Posterior vena cava (tissue), 2 donors: ENCODE data around the gene CAPN5. TPM values are rescaled to one million over a fixed set of nuclear protein-coding genes. Genes with fewer than 3 reads are reported as not detected.

Experiments used
- DNase-seq: peaks from one replicate; pipeline ENCODE4 v3.0.0-alpha.2; 2020; ENCODE audit warnings: low spot score
- intact Hi-C, 2 donors: fragments of 100-400 bp; cut with DNase I; formaldehyde crosslinking; loops; one replicate each; pipeline versions ENCODE4 v1.14.1 to v1.14.2; 2022 to 2023
- total RNA-seq, 2 donors: library from RNA; stranded (reverse); fragmentation: NEBNext Ultra II Directional; extraction: Animal tissue kit (Norgen Biotek cat#: 25700); gene quantifications; one replicate each; pipeline ENCODE4 v1.2.1, GENCODE V29; 2021
- donor health status: DM: yes; HTN: yes; CAD: no.
- donor health status: DM: yes; HTN: yes; CAD: no.

Gene CAPN5
- total RNA-seq, 2 donors from 2014 or later = 14.4 to 23.4 TPM

- DNase-seq = no peak
- intact Hi-C loops = no loop called here
These were observed 105.3 kb downstream of the CAPN5 start for GRCh38 chr11:77171885-77172665.

- intact Hi-C loops = no loop called here
- no peak for DNase-seq
These were observed 105.9 kb downstream of the CAPN5 start for GRCh38 chr11:77172666-77172982.

- no peak for DNase-seq
- intact Hi-C loops = no loop called here
These were observed 106.7 kb downstream of the CAPN5 start for GRCh38 chr11:77173494-77173893.

- no peak for DNase-seq
- intact Hi-C loops = no loop called here
These were observed 107.8 kb downstream of the CAPN5 start for GRCh38 chr11:77174559-77174958.

- intact Hi-C loops = no loop called here
- DNase-seq = no peak
These were observed 108.5 kb downstream of the CAPN5 start for GRCh38 chr11:77175021-77175842.

Other genes with a start within 250 kb of the CAPN5 start
- gene ACER3, start 206.1 kb upstream of the CAPN5 start, total RNA-seq = 10 to 100 TPM; 22.0 to 27.0 TPM
- gene B3GNT6, start 32.6 kb upstream of the CAPN5 start, total RNA-seq = not detected
- under 1 TPM in 1 of 2 donors, not detected in 1; 0.76 TPM for gene OMP, start 35.9 kb downstream of the CAPN5 start, total RNA-seq
- 10 to 100 TPM; 12.2 to 17.3 TPM for gene MYO7A, start 61.3 kb downstream of the CAPN5 start, total RNA-seq
- not detected for gene GDPD4, start 234.7 kb downstream of the CAPN5 start, total RNA-seq